ENCODE results near the gene ACAP2.
"Not testable (repeated sequence)": the region's sequence is repeated elsewhere in the genome, so short reads cannot be mapped to it uniquely, and the experiment has no call there.

The ACAP2 gene

GRCh38 chr3:195442573-195443390 is at the start of gene ACAP2:
Gene ACAP2, minus strand, starts transcription at chr3:195443020. Its CDS starts 173 bp downstream, at chr3:195442847.
- DNase-seq (ENCODE audit: low read depth), result peak; percentile 100

- DNase-seq (ENCODE audit: low read depth), result no peak
Observed at GRCh38 chr3:195475614-195476013, 32.8 kb upstream of the ACAP2 start.

- not testable (repeated sequence) for DNase-seq (ENCODE audit: low read depth)
Observed at GRCh38 chr3:195475116-195475515, 32.3 kb upstream of the ACAP2 start.

GRCh38 chr3:195468841-195469240 is 26.0 kb upstream of the ACAP2 start:
- no peak for DNase-seq (ENCODE audit: low read depth)

GRCh38 chr3:195468391-195468776 is 25.6 kb upstream of the ACAP2 start:
- DNase-seq (ENCODE audit: low read depth), result no peak

- DNase-seq (ENCODE audit: low read depth), result peak; percentile 88
Observed at GRCh38 chr3:195467641-195468390, 25.0 kb upstream of the ACAP2 start.

GRCh38 chr3:195466251-195466650 is 23.4 kb upstream of the ACAP2 start:
- DNase-seq (ENCODE audit: low read depth), result no peak

GRCh38 chr3:195462922-195463321 is 20.1 kb upstream of the ACAP2 start:
- not testable (repeated sequence) for DNase-seq (ENCODE audit: low read depth)

- no peak for DNase-seq (ENCODE audit: low read depth)
Observed at GRCh38 chr3:195462308-195462610, 19.4 kb upstream of the ACAP2 start.

- no peak for DNase-seq (ENCODE audit: low read depth)
Observed at GRCh38 chr3:195461594-195462307, 18.9 kb upstream of the ACAP2 start.

- no peak for DNase-seq (ENCODE audit: low read depth)
Observed at GRCh38 chr3:195460091-195460713, 17.4 kb upstream of the ACAP2 start.

GRCh38 chr3:195458316-195458717 is 15.5 kb upstream of the ACAP2 start:
- peak; percentile 51 for DNase-seq (ENCODE audit: low read depth)

- no peak for DNase-seq (ENCODE audit: low read depth)
Observed at GRCh38 chr3:195455789-195456188, 13.0 kb upstream of the ACAP2 start.

- no peak for DNase-seq (ENCODE audit: low read depth)
Observed at GRCh38 chr3:195453236-195453635, 10.4 kb upstream of the ACAP2 start.

- DNase-seq (ENCODE audit: low read depth), result no peak
Observed at GRCh38 chr3:195451373-195452015, 8.7 kb upstream of the ACAP2 start.

- peak; percentile 95 for DNase-seq (ENCODE audit: low read depth)
Observed at GRCh38 chr3:195450731-195451229, 8.0 kb upstream of the ACAP2 start.

- DNase-seq (ENCODE audit: low read depth), result no peak
Observed at GRCh38 chr3:195448205-195448875, 5.5 kb upstream of the ACAP2 start.

GRCh38 chr3:195447201-195447600 is 4.4 kb upstream of the ACAP2 start:
- DNase-seq (ENCODE audit: low read depth), result no peak

GRCh38 chr3:195446359-195446758 is 3.5 kb upstream of the ACAP2 start:
- no peak for DNase-seq (ENCODE audit: low read depth)

- no peak for DNase-seq (ENCODE audit: low read depth)
Observed at GRCh38 chr3:195445885-195446284, 3.1 kb upstream of the ACAP2 start.

- DNase-seq (ENCODE audit: low read depth), result no peak
Observed at GRCh38 chr3:195443391-195443989, 670 bp upstream of the ACAP2 start.

Data from iris pigment epithelial cell (primary cell).